ENCODE results near the gene ING5.

DNA sequence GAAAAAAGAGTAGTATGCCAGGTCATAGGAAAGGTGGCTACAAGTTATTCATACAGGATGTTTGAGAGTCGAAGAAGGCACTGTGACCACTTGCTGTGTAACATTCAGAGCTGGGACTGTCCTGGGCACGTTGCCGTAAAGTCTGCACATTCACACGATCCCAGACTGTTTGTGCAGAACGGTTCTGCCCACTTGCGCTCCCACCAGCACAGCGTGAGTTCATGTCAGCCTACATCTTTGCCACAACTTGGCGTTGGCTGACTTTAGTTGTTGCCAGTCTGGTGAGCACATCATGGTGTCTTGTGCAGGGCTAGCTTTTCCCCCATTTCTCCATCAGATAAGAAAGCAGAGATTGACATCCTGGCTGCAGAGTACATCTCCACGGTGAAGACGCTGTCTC is 7.0 kb downstream of the ING5 start:
- TF ChIP-seq POLR2AphosphoS5 (IDR thresholded peaks at IDR 0.05; ENCODE audit: low read depth, low read length) (no peak), SIN3A (IDR thresholded peaks at IDR 0.05; ENCODE audit: borderline replicate concordance, insufficient read depth, low read depth, low read length) (no peak)
- TF ChIP-seq, protein P1, sequence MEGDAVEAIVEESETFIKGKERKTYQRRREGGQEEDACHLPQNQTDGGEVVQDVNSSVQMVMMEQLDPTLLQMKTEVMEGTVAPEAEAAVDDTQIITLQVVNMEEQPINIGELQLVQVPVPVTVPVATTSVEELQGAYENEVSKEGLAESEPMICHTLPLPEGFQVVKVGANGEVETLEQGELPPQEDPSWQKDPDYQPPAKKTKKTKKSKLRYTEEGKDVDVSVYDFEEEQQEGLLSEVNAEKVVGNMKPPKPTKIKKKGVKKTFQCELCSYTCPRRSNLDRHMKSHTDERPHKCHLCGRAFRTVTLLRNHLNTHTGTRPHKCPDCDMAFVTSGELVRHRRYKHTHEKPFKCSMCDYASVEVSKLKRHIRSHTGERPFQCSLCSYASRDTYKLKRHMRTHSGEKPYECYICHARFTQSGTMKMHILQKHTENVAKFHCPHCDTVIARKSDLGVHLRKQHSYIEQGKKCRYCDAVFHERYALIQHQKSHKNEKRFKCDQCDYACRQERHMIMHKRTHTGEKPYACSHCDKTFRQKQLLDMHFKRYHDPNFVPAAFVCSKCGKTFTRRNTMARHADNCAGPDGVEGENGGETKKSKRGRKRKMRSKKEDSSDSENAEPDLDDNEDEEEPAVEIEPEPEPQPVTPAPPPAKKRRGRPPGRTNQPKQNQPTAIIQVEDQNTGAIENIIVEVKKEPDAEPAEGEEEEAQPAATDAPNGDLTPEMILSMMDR (IDR thresholded peaks at IDR 0.05): no peak
- TF ChIP-seq, protein P2, sequence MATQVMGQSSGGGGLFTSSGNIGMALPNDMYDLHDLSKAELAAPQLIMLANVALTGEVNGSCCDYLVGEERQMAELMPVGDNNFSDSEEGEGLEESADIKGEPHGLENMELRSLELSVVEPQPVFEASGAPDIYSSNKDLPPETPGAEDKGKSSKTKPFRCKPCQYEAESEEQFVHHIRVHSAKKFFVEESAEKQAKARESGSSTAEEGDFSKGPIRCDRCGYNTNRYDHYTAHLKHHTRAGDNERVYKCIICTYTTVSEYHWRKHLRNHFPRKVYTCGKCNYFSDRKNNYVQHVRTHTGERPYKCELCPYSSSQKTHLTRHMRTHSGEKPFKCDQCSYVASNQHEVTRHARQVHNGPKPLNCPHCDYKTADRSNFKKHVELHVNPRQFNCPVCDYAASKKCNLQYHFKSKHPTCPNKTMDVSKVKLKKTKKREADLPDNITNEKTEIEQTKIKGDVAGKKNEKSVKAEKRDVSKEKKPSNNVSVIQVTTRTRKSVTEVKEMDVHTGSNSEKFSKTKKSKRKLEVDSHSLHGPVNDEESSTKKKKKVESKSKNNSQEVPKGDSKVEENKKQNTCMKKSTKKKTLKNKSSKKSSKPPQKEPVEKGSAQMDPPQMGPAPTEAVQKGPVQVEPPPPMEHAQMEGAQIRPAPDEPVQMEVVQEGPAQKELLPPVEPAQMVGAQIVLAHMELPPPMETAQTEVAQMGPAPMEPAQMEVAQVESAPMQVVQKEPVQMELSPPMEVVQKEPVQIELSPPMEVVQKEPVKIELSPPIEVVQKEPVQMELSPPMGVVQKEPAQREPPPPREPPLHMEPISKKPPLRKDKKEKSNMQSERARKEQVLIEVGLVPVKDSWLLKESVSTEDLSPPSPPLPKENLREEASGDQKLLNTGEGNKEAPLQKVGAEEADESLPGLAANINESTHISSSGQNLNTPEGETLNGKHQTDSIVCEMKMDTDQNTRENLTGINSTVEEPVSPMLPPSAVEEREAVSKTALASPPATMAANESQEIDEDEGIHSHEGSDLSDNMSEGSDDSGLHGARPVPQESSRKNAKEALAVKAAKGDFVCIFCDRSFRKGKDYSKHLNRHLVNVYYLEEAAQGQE (IDR thresholded peaks at IDR 0.05; ENCODE audit: insufficient read depth in 1 of 2, low read depth in 2 of 2, low read length in 1 of 2): no peak

All from Panc1 (cell line).